Uterus (tissue), 4 donors: ENCODE data around the gene STAC3. TPM values are rescaled to one million over a fixed set of nuclear protein-coding genes. Genes with fewer than 3 reads are reported as not detected.

Experiments used
- DNase-seq, 2 donors: peaks; one replicate each; pipeline ENCODE4 v3.0.0-alpha.2; 2019 to 2020
- H3K27ac ChIP-seq, 2 donors: fragments of 200-600 bp; sonication (generic); 1 replicate in 1 of 2; 2 replicates in 1 of 2; pipeline ENCODE4 v1.5.1; 2016 to 2018
- H3K27me3 ChIP-seq, 2 donors: fragments of 200-600 bp; sonication (generic); one replicate each; pipeline ENCODE4 v1.5.1; 2018 to 2019; ENCODE audit warnings: control low read depth in 1 of 2
- H3K36me3 ChIP-seq, 2 donors: fragments of 200-600 bp; sonication (generic); one replicate each; pipeline ENCODE4 v1.5.1; 2019; ENCODE audit warnings: control low read depth in 1 of 2
- H3K4me1 ChIP-seq, 2 donors: fragments of 200-600 bp; sonication (generic); one replicate each; pipeline ENCODE4 v1.5.1; 2018 to 2019; ENCODE audit warnings: control low read depth in 1 of 2
- H3K4me3 ChIP-seq, 2 donors: fragments of 200-600 bp; sonication (generic); 1 replicate in 1 of 2; 2 replicates in 1 of 2; pipeline ENCODE4 v1.5.1; 2018 to 2019; ENCODE audit warnings: mild to moderate bottlenecking in 1 of 2
- H3K9me3 ChIP-seq, 2 donors: fragments of 200-600 bp; sonication (generic); one replicate each; pipeline ENCODE4 v1.5.1; 2019; ENCODE audit warnings: control low read depth in 1 of 2
- CTCF ChIP-seq, 4 experiments: fragments of 200-600 bp in 2 of 4; fragments of 450-650 bp in 2 of 4; sonication (generic) in 2 of 4; IDR thresholded peaks; one replicate each; pipeline ENCODE4 v1.5.1; 2016 to 2019; ENCODE audit warnings: antibody characterized with exemption in 4 of 4, mild to moderate bottlenecking in 2 of 4, moderate library complexity in 1 of 4
- POLR2A ChIP-seq, 2 donors: fragments of 450-650 bp; IDR thresholded peaks; one replicate each; pipeline ENCODE4 v1.6.1; 2016; ENCODE audit warnings: antibody characterized with exemption in 2 of 2, mild to moderate bottlenecking in 1 of 2, moderate library complexity in 1 of 2
- intact Hi-C: fragments of 100-400 bp; cut with DNase I; formaldehyde crosslinking; loops from one replicate; pipeline ENCODE4 v1.15.1; 2023; ENCODE audit warnings: low total_unique reads
- total RNA-seq, 4 donors: library from RNA; depleted of rRNA in 3 of 4; stranded (reverse); fragments of >200 nt in 3 of 4; gene quantifications; one replicate each; pipeline versions ENCODE4 v1.1.0 to v1.2.4, GENCODE V29; 2014 to 2023
- donor health status: DM: yes; HTN: yes; CAD: no.

The STAC3 gene
- total RNA-seq, 4 donors from 2014 or later, result 1.0 to 2.8 TPM; not detected in 2

- H3K4me1 ChIP-seq, result no peaks in the 10 kb centered on the region
- no peak for DNase-seq
- H3K9me3 ChIP-seq, result no peaks in the 10 kb centered on the region
- no peak for TF ChIP-seq POLR2A (IDR thresholded peaks at IDR 0.05)
- no peak for TF ChIP-seq CTCF (IDR thresholded peaks at IDR 0.05)
- intact Hi-C loops, result no loop called here
- H3K27ac ChIP-seq, result no peak overlapping the region
- H3K4me3 ChIP-seq, result no peak overlapping the region
- H3K27me3 ChIP-seq, result no peaks in the 10 kb centered on the region
- no peaks in the 10 kb centered on the region for H3K36me3 ChIP-seq
These were observed 20.0 kb upstream of the STAC3 start for GRCh38 chr12:57270966-57271470.

- Histone ChIP-seq H3K4me3 (no peak overlapping the region), H3K9me3 (no peaks in the 10 kb centered on the region), H3K36me3 (no peaks in the 10 kb centered on the region), H3K27ac (no peak overlapping the region), H3K4me1 (no peaks in the 10 kb centered on the region), H3K27me3 (no peaks in the 10 kb centered on the region)
- intact Hi-C loops, result no loop called here
- TF ChIP-seq CTCF (IDR thresholded peaks at IDR 0.05), result no peak
- no peak for TF ChIP-seq POLR2A (IDR thresholded peaks at IDR 0.05)
- no peak for DNase-seq
These were observed 17.3 kb upstream of the STAC3 start for GRCh38 chr12:57268264-57268663.

GRCh38 chr12:57266681-57267080, 15.7 kb upstream of the STAC3 start:
- intact Hi-C loops, result no loop called here
- Histone ChIP-seq H3K27ac (no peak overlapping the region), H3K36me3 (no peaks in the 10 kb centered on the region)

GRCh38 chr12:57263096-57263495, 12.1 kb upstream of the STAC3 start:
- no peak for DNase-seq
- H3K27ac ChIP-seq, result no peak overlapping the region
- intact Hi-C loops, result no loop called here
- TF ChIP-seq POLR2A (IDR thresholded peaks at IDR 0.05), result no peak
- no peak for TF ChIP-seq CTCF (IDR thresholded peaks at IDR 0.05)
- no peaks in the 10 kb centered on the region for H3K9me3 ChIP-seq
- H3K27me3 ChIP-seq, result no peaks in the 10 kb centered on the region
- no peaks in the 10 kb centered on the region for H3K36me3 ChIP-seq
- no peaks in the 10 kb centered on the region for H3K4me1 ChIP-seq
- no peak overlapping the region for H3K4me3 ChIP-seq

More at GRCh38 chr12:57266681-57267080, 15.7 kb upstream of the STAC3 start:
- TF ChIP-seq CTCF (IDR thresholded peaks at IDR 0.05), result no peak
- no peak for TF ChIP-seq POLR2A (IDR thresholded peaks at IDR 0.05)
- H3K4me1 ChIP-seq, result no peaks in the 10 kb centered on the region
- no peaks in the 10 kb centered on the region for H3K9me3 ChIP-seq
- no peak for DNase-seq
- H3K27me3 ChIP-seq, result no peaks in the 10 kb centered on the region
- H3K4me3 ChIP-seq, result no peak overlapping the region

GRCh38 chr12:57262126-57262822, 11.3 kb upstream of the STAC3 start:
- no peaks in the 10 kb centered on the region for H3K27me3 ChIP-seq
- no peak for DNase-seq
- H3K4me1 ChIP-seq, result no peaks in the 10 kb centered on the region
- TF ChIP-seq CTCF (IDR thresholded peaks at IDR 0.05) (no peak), POLR2A (IDR thresholded peaks at IDR 0.05) (no peak)
- H3K4me3 ChIP-seq, result no peak overlapping the region
- no peaks in the 10 kb centered on the region for H3K9me3 ChIP-seq
- intact Hi-C loops, result no loop called here
- no peaks in the 10 kb centered on the region for H3K36me3 ChIP-seq
- no peak overlapping the region for H3K27ac ChIP-seq
